Measurements from ENCODE around the gene PPP6R1. TPM values are rescaled to one million over a fixed set of nuclear protein-coding genes. Genes with fewer than 3 reads are reported as not detected.
"Not testable (repeated sequence)": the region's sequence is repeated elsewhere in the genome, so short reads cannot be mapped to it uniquely, and the experiment has no call there.

The PPP6R1 gene
- total RNA-seq, 1 experiment from 2014 or later, result 159 TPM

- TF ChIP-seq EZH2 (IDR thresholded peaks at IDR 0.05; ENCODE audit: low read depth), result no peak
- TF ChIP-seq, protein P1, sequence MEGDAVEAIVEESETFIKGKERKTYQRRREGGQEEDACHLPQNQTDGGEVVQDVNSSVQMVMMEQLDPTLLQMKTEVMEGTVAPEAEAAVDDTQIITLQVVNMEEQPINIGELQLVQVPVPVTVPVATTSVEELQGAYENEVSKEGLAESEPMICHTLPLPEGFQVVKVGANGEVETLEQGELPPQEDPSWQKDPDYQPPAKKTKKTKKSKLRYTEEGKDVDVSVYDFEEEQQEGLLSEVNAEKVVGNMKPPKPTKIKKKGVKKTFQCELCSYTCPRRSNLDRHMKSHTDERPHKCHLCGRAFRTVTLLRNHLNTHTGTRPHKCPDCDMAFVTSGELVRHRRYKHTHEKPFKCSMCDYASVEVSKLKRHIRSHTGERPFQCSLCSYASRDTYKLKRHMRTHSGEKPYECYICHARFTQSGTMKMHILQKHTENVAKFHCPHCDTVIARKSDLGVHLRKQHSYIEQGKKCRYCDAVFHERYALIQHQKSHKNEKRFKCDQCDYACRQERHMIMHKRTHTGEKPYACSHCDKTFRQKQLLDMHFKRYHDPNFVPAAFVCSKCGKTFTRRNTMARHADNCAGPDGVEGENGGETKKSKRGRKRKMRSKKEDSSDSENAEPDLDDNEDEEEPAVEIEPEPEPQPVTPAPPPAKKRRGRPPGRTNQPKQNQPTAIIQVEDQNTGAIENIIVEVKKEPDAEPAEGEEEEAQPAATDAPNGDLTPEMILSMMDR (conservative IDR thresholded peaks at IDR 0.05), result no peak
- ChIA-PET POLR2A (ENCODE audit: unreplicated experiment) (no interaction called here), CTCF (no interaction called here)
- no peak for DNase-seq
- H3K79me2 ChIP-seq (ENCODE audit: low read depth), result no peaks in the 10 kb centered on the region
- H3F3A ChIP-seq (ENCODE audit: insufficient read depth, low read depth), result peaks cover 21% of the 10 kb centered on the region; the same call in 1 of the 2 replicates
- no peak overlapping the region for H2AFZ ChIP-seq
- no peak overlapping the region for H3K4me2 ChIP-seq
- no TSS peak for BruUV-seq (replicated peaks)
- peaks cover 2% of the 10 kb centered on the region; the same call in 1 of the 2 replicates for H3K36me3 ChIP-seq (ENCODE audit: low read depth)
- H3K4me1 ChIP-seq (replicated peaks; ENCODE audit: insufficient read depth), result no peaks in the 10 kb centered on the region
- H4K20me1 ChIP-seq (ENCODE audit: insufficient read depth), result peaks cover 32% of the 10 kb centered on the region
- no peaks in the 10 kb centered on the region for H3K27me3 ChIP-seq (ENCODE audit: insufficient read depth, low read depth)
- intact Hi-C loops (cut with micrococcal nuclease; ENCODE audit: unreplicated experiment), result no loop called here
- no peak overlapping the region for H3K27ac ChIP-seq
- no peak overlapping the region for H3K4me3 ChIP-seq
- H3K9me3 ChIP-seq (ENCODE audit: insufficient read depth, low read depth), result no peaks in the 10 kb centered on the region
- H3K9me2 ChIP-seq (ENCODE audit: insufficient read depth), result no peaks in the 10 kb centered on the region
Observed at GRCh38 chr19:55226273-55226672, 32.5 kb downstream of the PPP6R1 start.

DNA sequence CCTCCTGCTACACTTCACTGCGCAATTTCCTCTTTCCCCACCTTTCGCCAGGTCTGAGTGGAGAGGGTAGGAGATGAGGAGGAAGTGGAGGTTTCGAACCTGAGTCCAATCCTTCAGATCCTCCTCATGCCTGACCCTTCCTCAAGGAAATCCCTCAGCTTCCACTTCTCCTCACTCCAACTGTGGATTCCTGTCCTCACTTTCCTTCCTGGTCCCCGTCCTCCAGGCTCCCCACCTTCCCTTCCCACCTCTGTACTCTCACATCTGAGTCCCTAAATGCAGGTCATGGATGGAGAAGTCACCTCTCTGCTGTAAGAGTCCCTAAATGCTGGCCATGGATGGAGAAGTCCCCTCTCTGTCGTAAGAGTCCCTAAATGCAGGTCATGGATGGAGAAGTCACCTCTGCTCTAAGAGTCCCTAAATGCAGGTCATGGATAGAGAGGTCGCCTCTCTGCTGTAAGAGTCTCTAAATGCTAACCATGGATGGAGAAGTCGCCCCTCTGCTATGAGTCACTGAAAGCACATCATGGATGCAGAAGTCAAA lies 33.3 kb downstream of the PPP6R1 start:
- TF ChIP-seq, protein P1 (conservative IDR thresholded peaks at IDR 0.05), result no peak
- TF ChIP-seq EZH2 (IDR thresholded peaks at IDR 0.05; ENCODE audit: low read depth), result no peak
- Histone ChIP-seq H3K79me2 (ENCODE audit: low read depth) (no peaks in the 10 kb centered on the region), H3K27ac (no peak overlapping the region), H3K9me2 (ENCODE audit: insufficient read depth) (no peaks in the 10 kb centered on the region), H3K36me3 (ENCODE audit: low read depth) (no peaks in the 10 kb centered on the region), H3K4me1 (replicated peaks; ENCODE audit: insufficient read depth) (no peaks in the 10 kb centered on the region), H3K4me2 (no peak overlapping the region), H3K4me3 (no peak overlapping the region), H4K20me1 (ENCODE audit: insufficient read depth) (peaks cover 31% of the 10 kb centered on the region), H3K9me3 (ENCODE audit: insufficient read depth, low read depth) (no peaks in the 10 kb centered on the region; the same call in 1 of the 2 replicates), H2AFZ (no peak overlapping the region), H3F3A (ENCODE audit: insufficient read depth, low read depth) (peaks cover 24% of the 10 kb centered on the region; the same call in 1 of the 2 replicates), H3K27me3 (ENCODE audit: insufficient read depth, low read depth) (no peaks in the 10 kb centered on the region)
- no TSS peak for BruUV-seq (replicated peaks)
- ChIA-PET POLR2A (ENCODE audit: unreplicated experiment) (no interaction called here), CTCF (no interaction called here)
- intact Hi-C loops (cut with micrococcal nuclease; ENCODE audit: unreplicated experiment), result no loop called here
- no peak for DNase-seq

DNA sequence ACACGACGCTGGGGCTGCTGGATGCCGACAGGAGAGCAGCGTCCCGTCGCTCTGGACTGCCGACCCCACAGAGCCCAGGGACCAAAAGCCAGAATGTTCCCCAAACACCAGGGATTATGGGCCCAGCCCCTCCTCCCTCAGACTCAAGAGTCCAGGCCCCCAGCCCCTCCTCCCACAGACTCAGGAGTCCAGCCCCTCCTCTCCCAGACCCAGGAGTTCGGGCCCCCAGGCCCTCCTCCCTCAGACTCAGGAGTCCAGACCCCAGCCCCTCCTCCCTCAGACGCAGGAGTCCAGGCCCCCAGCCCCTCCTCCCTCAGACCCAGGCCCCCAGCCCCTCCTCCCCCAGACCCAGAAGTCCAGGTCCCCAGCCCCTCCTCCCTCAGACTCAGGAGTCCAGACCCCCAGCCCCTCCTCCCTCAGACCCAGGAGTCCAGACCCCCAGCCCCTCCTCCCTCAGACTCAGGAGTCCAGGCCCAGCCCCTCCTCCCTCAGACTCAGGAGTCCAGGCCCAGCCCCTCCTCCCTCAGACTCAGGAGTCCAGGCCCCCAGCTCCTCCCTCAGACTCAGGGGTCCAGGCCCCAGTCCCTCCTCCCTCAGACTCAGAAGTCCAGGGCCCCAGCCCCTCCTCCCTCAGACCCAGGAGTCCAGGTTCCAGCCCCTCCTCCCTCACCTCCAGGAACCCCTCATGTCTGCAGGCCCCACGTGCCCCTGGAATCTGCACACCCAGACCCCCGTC lies 34.0 kb downstream of the PPP6R1 start:
- intact Hi-C loops (cut with micrococcal nuclease; ENCODE audit: unreplicated experiment); H3K9me3 ChIP-seq (ENCODE audit: insufficient read depth, low read depth); H3K4me3 ChIP-seq; H3K4me1 ChIP-seq (replicated peaks; ENCODE audit: insufficient read depth); H3K36me3 ChIP-seq (ENCODE audit: low read depth); DNase-seq; H3K4me2 ChIP-seq; BruUV-seq (replicated peaks); H3K79me2 ChIP-seq (ENCODE audit: low read depth); H3K27me3 ChIP-seq (ENCODE audit: insufficient read depth, low read depth); CTCF ChIA-PET; H2AFZ ChIP-seq; H3K27ac ChIP-seq; H3K9me2 ChIP-seq (ENCODE audit: insufficient read depth): not testable (repeated sequence)
- Histone ChIP-seq H4K20me1 (ENCODE audit: insufficient read depth) (peaks cover 31% of the 10 kb centered on the region), H3F3A (ENCODE audit: insufficient read depth, low read depth) (peaks cover 24% of the 10 kb centered on the region; the same call in 1 of the 2 replicates)
- POLR2A ChIA-PET (ENCODE audit: unreplicated experiment), result interaction anchor here (0.6 kb wide), 1 partner anchor 20 kb away, joined by 6 read pairs; no protein-coding TSS in a partner anchor
